SK-N-SH (cell line): ENCODE measurements around the gene CUX1. TPM values are rescaled to one million over a fixed set of nuclear protein-coding genes. Genes with fewer than 3 reads are reported as not detected.

Experiments
- CTCF ChIA-PET: fragments of 300-600, 350-600 bp; formaldehyde crosslinking; extraction: SDS; loops from one replicate; lab custom pipeline; 2021; lab: Yijun Ruan, JAX
- POLR2A ChIA-PET: fragments of 350-600 bp; sonication (Branson Sonifier 250); formaldehyde crosslinking; extraction: SDS; loops from one replicate; lab custom pipeline; 2020; ENCODE audit warnings: antibody characterized with exemption, inconsistent platforms; lab: Yijun Ruan, JAX
- DNase-seq: peaks from one replicate; pipeline ENCODE4 v3.0.0; 2012
- H2AFZ ChIP-seq: fragments of 200-600 bp; sonication (generic); 2 replicates; pipeline ENCODE4 v1.8.1; 2016; ENCODE audit warnings: antibody characterized with exemption, mild to moderate bottlenecking, low read depth
- H3F3A ChIP-seq: fragments of 200-600 bp; sonication (generic); replicated peaks from 2 replicates; pipeline ENCODE3; 2016; ENCODE audit warnings: antibody characterized with exemption, mild to moderate bottlenecking; ENCODE audit not compliant: insufficient read depth
- H3K27ac ChIP-seq, 2 experiments: fragments of 200-500 bp in 1 of 2; fragments of 200-600 bp in 1 of 2; sonication (Bioruptor generic) in 1 of 2; sonication (generic), shearing (Covaris generic) in 1 of 2; 2 replicates each; pipeline versions ENCODE4 v1.5.1 to v1.6.1; 2014 to 2016; ENCODE audit warnings: low read depth in 2 of 2, inconsistent platforms in 1 of 2, low read length in 1 of 2, mild to moderate bottlenecking in 1 of 2, mixed read lengths in 1 of 2
- H3K27me3 ChIP-seq: fragments of 200-600 bp; sonication (generic), shearing (Covaris generic); 2 replicates; pipeline ENCODE4 v1.6.1; 2016; ENCODE audit warnings: mixed run types; ENCODE audit not compliant: insufficient read depth
- H3K36me3 ChIP-seq, 2 experiments: fragments of 200-500 bp in 1 of 2; fragments of 200-600 bp in 1 of 2; sonication (Bioruptor generic) in 1 of 2; sonication (generic) in 1 of 2; replicated peaks in 1 of 2; 2 replicates each; pipeline versions ENCODE3 to v1.5.1; 2014 to 2016; ENCODE audit warnings: low read length in 1 of 2, mild to moderate bottlenecking in 1 of 2; ENCODE audit not compliant: insufficient read depth in 2 of 2, control insufficient read depth in 1 of 2
- H3K4me1 ChIP-seq, 2 experiments: fragments of 200-500 bp in 1 of 2; fragments of 200-600 bp in 1 of 2; sonication (Bioruptor generic) in 1 of 2; sonication (generic), shearing (Covaris generic) in 1 of 2; 2 replicates each; pipeline versions ENCODE4 v1.5.1 to v1.6.1; 2014 to 2016; ENCODE audit warnings: low read depth in 1 of 2, low read length in 1 of 2, mixed run types in 1 of 2; ENCODE audit not compliant: insufficient read depth in 2 of 2, control insufficient read depth in 1 of 2
- H3K4me2 ChIP-seq: fragments of 200-600 bp; sonication (generic), shearing (Covaris generic); 2 replicates; pipeline ENCODE4 v1.6.1; 2017; ENCODE audit warnings: mixed run types
- H3K4me3 ChIP-seq, 2 experiments: fragments of 200-500 bp in 1 of 2; fragments of 200-600 bp in 1 of 2; sonication (Bioruptor generic) in 1 of 2; sonication (generic), shearing (Covaris generic) in 1 of 2; 2 replicates each; pipeline versions ENCODE4 v1.5.1 to v1.8.1; 2014 to 2016; ENCODE audit warnings: low read depth in 2 of 2, inconsistent platforms in 1 of 2, low read length in 1 of 2, mild to moderate bottlenecking in 1 of 2, mixed read lengths in 1 of 2, moderate library complexity in 1 of 2
- H3K79me2 ChIP-seq: fragments of 200-600 bp; sonication (generic); 2 replicates; pipeline ENCODE4 v1.8.1; 2017; ENCODE audit warnings: mild to moderate bottlenecking; ENCODE audit not compliant: insufficient read depth
- H3K9ac ChIP-seq: fragments of 200-600 bp; sonication (generic); 2 replicates; pipeline ENCODE4 v1.6.1; 2017; ENCODE audit warnings: mixed run types
- H3K9me2 ChIP-seq: fragments of 200-600 bp; sonication (generic); 2 replicates; pipeline ENCODE4 v1.6.1; 2017; ENCODE audit warnings: mixed run types
- H3K9me3 ChIP-seq: fragments of 200-600 bp; sonication (generic); 2 replicates; pipeline ENCODE4 v1.6.1; 2017; ENCODE audit warnings: mixed run types, mild to moderate bottlenecking, moderate library complexity
- H4K20me1 ChIP-seq: fragments of 200-600 bp; sonication (generic); 2 replicates; pipeline ENCODE4 v1.6.1; 2017; ENCODE audit warnings: mild to moderate bottlenecking, mixed run types; ENCODE audit not compliant: insufficient read depth
- EP300 ChIP-seq, 2 experiments: IDR thresholded peaks; 2 replicates each; pipeline versions ENCODE4 v1.4.0 to v1.6.1; 2012; ENCODE audit warnings: borderline replicate concordance in 1 of 2, low read depth in 1 of 2, low read length in 1 of 2
- FOSL2 ChIP-seq: IDR thresholded peaks from 2 replicates; pipeline ENCODE4 v1.4.0; 2012; ENCODE audit warnings: low read depth, mild to moderate bottlenecking, moderate library complexity, borderline replicate concordance
- IRF3 ChIP-seq: fragments of 150-350 bp; IDR thresholded peaks from 2 replicates; pipeline ENCODE4 v1.6.1; 2016; ENCODE audit warnings: mild to moderate bottlenecking, low read depth, low read length
- MEF2A ChIP-seq: IDR thresholded peaks from 2 replicates; pipeline ENCODE4 v1.4.0; 2012; ENCODE audit warnings: low read depth, borderline replicate concordance
- PBX3 ChIP-seq: IDR thresholded peaks from 2 replicates; pipeline ENCODE4; 2012
- REST ChIP-seq: IDR thresholded peaks from 2 replicates; pipeline ENCODE4 v1.6.1; 2012; ENCODE audit warnings: mild to moderate bottlenecking, low read depth, low read length, moderate library complexity
- SMC3 ChIP-seq: IDR thresholded peaks from 2 replicates; pipeline ENCODE4 v1.6.1; 2012; ENCODE audit warnings: low read depth, low read length, improper control_type of control experiment
- USF1 ChIP-seq: IDR thresholded peaks from 2 replicates; pipeline ENCODE4 v1.4.0; 2012; ENCODE audit warnings: low read depth, borderline replicate concordance
- WGBS: methylation state at CpG from one replicate; pipeline ENCODE4 v1.1.6; 2017; ENCODE audit warnings: low lambda C conversion rate; 5-methylcytosine and 5-hydroxymethylcytosine counted together
- polyA plus RNA-seq, 3 experiments: library from polyadenylated mRNA; depleted of rRNA; stranded (reverse); fragments of >200 nt; gene quantifications; 2 replicates each; pipeline ENCODE4 v1.2.3, GENCODE V29; 2012
- TF ChIP-seq, protein P1 (sequence below): fragments of 200-600 bp; sonication (generic); IDR thresholded peaks from 2 replicates; pipeline ENCODE4 v1.6.1; 2017; ENCODE audit warnings: antibody characterized with exemption, mild to moderate bottlenecking, moderate library complexity
- TF ChIP-seq, protein P2 (sequence below): IDR thresholded peaks from 2 replicates; pipeline ENCODE4 v1.4.0; 2012; ENCODE audit warnings: low read depth, borderline replicate concordance

Gene CUX1
- polyA plus RNA-seq, 1 of the 3 experiments (the other 2 are of a cell fraction), result 68.6 TPM

- POLR2A ChIA-PET, result no interaction called here
Observed at GRCh38 chr7:102119925-102120324, 302.5 kb downstream of the CUX1 start.

More at GRCh38 chr7:102119925-102120324, 302.5 kb downstream of the CUX1 start:
- no peak for DNase-seq
- H3K4me2 ChIP-seq, result no peak overlapping the region
- TF ChIP-seq REST, result no peak
- TF ChIP-seq FOSL2, result no peak
- TF ChIP-seq SMC3, result no peak
- TF ChIP-seq USF1, result no peak
- TF ChIP-seq, protein P1, sequence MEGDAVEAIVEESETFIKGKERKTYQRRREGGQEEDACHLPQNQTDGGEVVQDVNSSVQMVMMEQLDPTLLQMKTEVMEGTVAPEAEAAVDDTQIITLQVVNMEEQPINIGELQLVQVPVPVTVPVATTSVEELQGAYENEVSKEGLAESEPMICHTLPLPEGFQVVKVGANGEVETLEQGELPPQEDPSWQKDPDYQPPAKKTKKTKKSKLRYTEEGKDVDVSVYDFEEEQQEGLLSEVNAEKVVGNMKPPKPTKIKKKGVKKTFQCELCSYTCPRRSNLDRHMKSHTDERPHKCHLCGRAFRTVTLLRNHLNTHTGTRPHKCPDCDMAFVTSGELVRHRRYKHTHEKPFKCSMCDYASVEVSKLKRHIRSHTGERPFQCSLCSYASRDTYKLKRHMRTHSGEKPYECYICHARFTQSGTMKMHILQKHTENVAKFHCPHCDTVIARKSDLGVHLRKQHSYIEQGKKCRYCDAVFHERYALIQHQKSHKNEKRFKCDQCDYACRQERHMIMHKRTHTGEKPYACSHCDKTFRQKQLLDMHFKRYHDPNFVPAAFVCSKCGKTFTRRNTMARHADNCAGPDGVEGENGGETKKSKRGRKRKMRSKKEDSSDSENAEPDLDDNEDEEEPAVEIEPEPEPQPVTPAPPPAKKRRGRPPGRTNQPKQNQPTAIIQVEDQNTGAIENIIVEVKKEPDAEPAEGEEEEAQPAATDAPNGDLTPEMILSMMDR, result no peak
- TF ChIP-seq IRF3, result no peak
- TF ChIP-seq, protein P2, sequence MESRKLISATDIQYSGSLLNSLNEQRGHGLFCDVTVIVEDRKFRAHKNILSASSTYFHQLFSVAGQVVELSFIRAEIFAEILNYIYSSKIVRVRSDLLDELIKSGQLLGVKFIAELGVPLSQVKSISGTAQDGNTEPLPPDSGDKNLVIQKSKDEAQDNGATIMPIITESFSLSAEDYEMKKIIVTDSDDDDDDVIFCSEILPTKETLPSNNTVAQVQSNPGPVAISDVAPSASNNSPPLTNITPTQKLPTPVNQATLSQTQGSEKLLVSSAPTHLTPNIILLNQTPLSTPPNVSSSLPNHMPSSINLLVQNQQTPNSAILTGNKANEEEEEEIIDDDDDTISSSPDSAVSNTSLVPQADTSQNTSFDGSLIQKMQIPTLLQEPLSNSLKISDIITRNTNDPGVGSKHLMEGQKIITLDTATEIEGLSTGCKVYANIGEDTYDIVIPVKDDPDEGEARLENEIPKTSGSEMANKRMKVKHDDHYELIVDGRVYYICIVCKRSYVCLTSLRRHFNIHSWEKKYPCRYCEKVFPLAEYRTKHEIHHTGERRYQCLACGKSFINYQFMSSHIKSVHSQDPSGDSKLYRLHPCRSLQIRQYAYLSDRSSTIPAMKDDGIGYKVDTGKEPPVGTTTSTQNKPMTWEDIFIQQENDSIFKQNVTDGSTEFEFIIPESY, result no peak
- TF ChIP-seq EP300 (IDR thresholded peaks at IDR 0.05; ENCODE audit: borderline replicate concordance in 1 of 2, low read depth in 1 of 2, low read length in 1 of 2), result no peak
- no peak for TF ChIP-seq MEF2A
- no peak for TF ChIP-seq PBX3
- TF ChIP-seq, all 33 proteins: peak for 0
- Histone ChIP-seq H3K27ac (no peak overlapping the region), H3K9me2 (no peaks in the 10 kb centered on the region), H4K20me1 (no peaks in the 10 kb centered on the region), H3K9me3 (no peaks in the 10 kb centered on the region), H3K4me3 (no peak overlapping the region), H3K79me2 (peaks cover 16% of the 10 kb centered on the region), H2AFZ (no peak overlapping the region), H3K27me3 (no peaks in the 10 kb centered on the region), H3K9ac (no peak overlapping the region), H3K36me3 (peaks cover 9 to 20% of the 10 kb centered on the region in 2 experiments), H3F3A (peaks cover 9% of the 10 kb centered on the region), H3K4me1 (peaks cover 16 to 27% of the 10 kb centered on the region in 2 experiments; a peak in 3 of 4 replicates)
- CTCF ChIA-PET, result no interaction called here
- 94% methylated on average over 7 of the region's 7 CpGs for WGBS
